Measurements from ENCODE around the gene IKZF3. TPM values are rescaled to one million over a fixed set of nuclear protein-coding genes. Genes with fewer than 3 reads are reported as not detected.

The IKZF3 gene
- polyA plus RNA-seq, 1 donor from 2014 or later: not detected

DNA sequence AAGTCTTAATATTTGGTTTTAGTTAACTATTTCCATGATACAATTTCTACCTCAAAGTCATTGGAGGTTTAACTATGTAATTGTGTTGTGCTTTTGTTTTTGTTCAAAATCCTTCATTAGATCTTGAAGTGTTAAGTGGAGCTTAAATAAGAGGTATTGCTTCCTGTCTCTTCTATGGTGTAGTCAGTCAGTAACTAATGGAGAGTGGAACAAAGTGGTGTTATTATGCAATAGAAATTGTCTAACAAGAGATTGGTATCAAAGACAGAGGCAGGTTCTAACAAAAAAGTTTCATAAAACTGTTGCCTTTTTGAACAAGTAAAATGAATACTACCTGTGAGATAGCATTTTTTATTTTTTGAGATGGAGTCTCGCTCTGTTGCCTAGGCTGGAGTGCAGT, 81.1 kb downstream of the IKZF3 start:
- no peak overlapping the region for H3K4me2 ChIP-seq (ENCODE audit: low read length)
- no peaks in the 10 kb centered on the region for H3K79me2 ChIP-seq (replicated peaks; ENCODE audit: insufficient read depth, low read length)
- no peaks in the 10 kb centered on the region for H3K27me3 ChIP-seq (ENCODE audit: insufficient read depth, low read depth, low read length)
- no peak overlapping the region for H2AFZ ChIP-seq (ENCODE audit: low read depth, low read length)
- H3F3A ChIP-seq (ENCODE audit: insufficient read depth, low read length, poor library complexity, severe bottlenecking): no peaks in the 10 kb centered on the region
- no peaks in the 10 kb centered on the region for H3K9me2 ChIP-seq (ENCODE audit: insufficient read depth, low read length)
- TF ChIP-seq CTCF (IDR thresholded peaks at IDR 0.05; ENCODE audit: poor library complexity, severe bottlenecking) (no peak), EZH2 (IDR thresholded peaks at IDR 0.05; ENCODE audit: borderline replicate concordance, insufficient read depth, low read length, poor library complexity, severe bottlenecking) (no peak), MXI1 (conservative IDR thresholded peaks at IDR 0.05; ENCODE audit: poor library complexity, severe bottlenecking) (no peak), RAD21 (conservative IDR thresholded peaks at IDR 0.05) (no peak), EP300 (conservative IDR thresholded peaks at IDR 0.05; ENCODE audit: poor library complexity, severe bottlenecking) (no peak), POLR2AphosphoS5 (IDR thresholded peaks at IDR 0.05) (no peak), SMC3 (conservative IDR thresholded peaks at IDR 0.05; ENCODE audit: poor library complexity) (no peak), REST (IDR thresholded peaks at IDR 0.05; ENCODE audit: borderline replicate concordance) (no peak), TAF1 (IDR thresholded peaks at IDR 0.05; ENCODE audit: low read depth) (no peak)
- H3K9ac ChIP-seq (ENCODE audit: low read length): no peak overlapping the region
- no peaks in the 10 kb centered on the region for H3K9me3 ChIP-seq (ENCODE audit: low read length)
- H3K27ac ChIP-seq (ENCODE audit: low read length): no peak overlapping the region
- no peak overlapping the region for H3K4me3 ChIP-seq (ENCODE audit: low read length)
- no peaks in the 10 kb centered on the region for H4K20me1 ChIP-seq (ENCODE audit: insufficient read depth)
- H3K36me3 ChIP-seq (ENCODE audit: insufficient read depth, low read length): no peaks in the 10 kb centered on the region

GRCh38 chr17:39782481-39782880, 81.6 kb downstream of the IKZF3 start:
- Histone ChIP-seq H3K79me2 (replicated peaks; ENCODE audit: insufficient read depth, low read length) (no peaks in the 10 kb centered on the region), H3K27ac (ENCODE audit: low read length) (no peak overlapping the region), H3K4me3 (ENCODE audit: low read length) (no peak overlapping the region), H3K9me3 (ENCODE audit: low read length) (no peaks in the 10 kb centered on the region), H3K27me3 (ENCODE audit: insufficient read depth, low read depth, low read length) (no peaks in the 10 kb centered on the region), H4K20me1 (ENCODE audit: insufficient read depth) (no peaks in the 10 kb centered on the region), H3K9me2 (ENCODE audit: insufficient read depth, low read length) (no peaks in the 10 kb centered on the region), H3K36me3 (ENCODE audit: insufficient read depth, low read length) (no peaks in the 10 kb centered on the region), H3F3A (ENCODE audit: insufficient read depth, low read length, poor library complexity, severe bottlenecking) (no peaks in the 10 kb centered on the region), H2AFZ (ENCODE audit: low read depth, low read length) (no peak overlapping the region), H3K9ac (ENCODE audit: low read length) (no peak overlapping the region), H3K4me2 (ENCODE audit: low read length) (no peak overlapping the region)
- TF ChIP-seq RAD21 (conservative IDR thresholded peaks at IDR 0.05) (no peak), TAF1 (IDR thresholded peaks at IDR 0.05; ENCODE audit: low read depth) (no peak), CTCF (IDR thresholded peaks at IDR 0.05; ENCODE audit: poor library complexity, severe bottlenecking) (no peak), SMC3 (conservative IDR thresholded peaks at IDR 0.05; ENCODE audit: poor library complexity) (no peak), EP300 (conservative IDR thresholded peaks at IDR 0.05; ENCODE audit: poor library complexity, severe bottlenecking) (no peak), REST (IDR thresholded peaks at IDR 0.05; ENCODE audit: borderline replicate concordance) (no peak), POLR2AphosphoS5 (IDR thresholded peaks at IDR 0.05) (no peak), MXI1 (conservative IDR thresholded peaks at IDR 0.05; ENCODE audit: poor library complexity, severe bottlenecking) (no peak), EZH2 (IDR thresholded peaks at IDR 0.05; ENCODE audit: borderline replicate concordance, insufficient read depth, low read length, poor library complexity, severe bottlenecking) (no peak)

Measured in neural cell (in vitro differentiated cells).